GM21360 (cell line): ENCODE measurements around the gene SCARB2.
A peak's percentile ranks its signal among the peaks of the same experiment; 100 is the strongest.

ENCODE experiments used
- ATAC-seq: cut with Tn5 transposase; IDR thresholded peaks from one replicate; pipeline ENCODE4 v1.9.1; 2021; ENCODE audit warnings: mild to moderate bottlenecking, moderate library complexity; ENCODE audit not compliant: unreplicated experiment

SCARB2 gene

GRCh38 chr4:76200771-76201231 is 12.8 kb downstream of the SCARB2 start:
- ATAC-seq = no peak

DNA sequence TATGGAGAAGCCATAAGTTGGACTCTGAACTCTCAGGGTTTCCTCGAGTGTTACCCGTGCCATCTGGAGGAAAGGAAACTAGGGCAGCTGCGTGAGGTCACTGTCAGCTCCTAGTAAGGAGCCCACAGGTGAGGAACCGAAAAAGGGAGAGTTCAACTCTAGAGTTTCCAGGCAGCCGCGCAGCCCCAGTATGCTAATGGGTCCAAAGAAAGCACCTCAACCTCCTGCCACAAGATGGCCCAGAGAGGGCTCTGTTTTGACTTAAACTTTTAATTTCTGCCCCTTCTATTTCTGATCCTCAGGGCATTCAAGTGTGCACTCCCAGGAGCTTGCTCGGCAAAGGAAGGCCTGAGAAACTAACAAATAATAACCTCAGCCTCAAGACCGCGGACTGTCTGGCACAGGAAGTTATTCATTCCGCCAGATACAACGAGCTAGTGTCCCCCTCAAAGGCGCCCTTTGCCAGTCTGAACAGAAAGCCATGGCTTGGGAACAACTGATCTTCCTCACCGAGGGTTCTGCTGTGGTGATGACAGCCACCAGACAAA is 13.9 kb downstream of the SCARB2 start:
- peak; percentile 85 for ATAC-seq

GRCh38 chr4:76198411-76199237 is 15.0 kb downstream of the SCARB2 start:
- ATAC-seq = peak; percentile 52

DNA sequence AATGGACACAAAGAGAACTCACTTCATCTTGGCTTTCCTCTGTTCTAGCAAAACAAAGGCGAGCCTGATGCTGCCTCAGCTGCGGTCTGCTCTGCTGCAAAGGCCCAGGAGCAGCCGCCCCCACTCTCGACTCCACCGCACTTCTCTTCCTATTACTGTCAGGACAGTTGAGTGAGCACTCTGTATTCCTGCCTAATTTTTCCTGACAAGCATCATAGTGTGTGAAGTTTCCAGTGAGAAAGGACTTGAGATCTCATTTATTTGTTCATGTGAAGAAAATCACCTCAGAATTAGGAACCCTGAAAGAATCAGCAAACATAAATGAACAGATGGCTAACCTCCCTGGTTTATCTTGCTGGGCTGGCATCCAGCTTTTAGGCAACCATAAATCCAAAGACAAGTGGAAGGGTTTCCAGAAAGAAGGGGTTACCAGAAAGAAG is 15.6 kb downstream of the SCARB2 start:
- no peak for ATAC-seq

DNA sequence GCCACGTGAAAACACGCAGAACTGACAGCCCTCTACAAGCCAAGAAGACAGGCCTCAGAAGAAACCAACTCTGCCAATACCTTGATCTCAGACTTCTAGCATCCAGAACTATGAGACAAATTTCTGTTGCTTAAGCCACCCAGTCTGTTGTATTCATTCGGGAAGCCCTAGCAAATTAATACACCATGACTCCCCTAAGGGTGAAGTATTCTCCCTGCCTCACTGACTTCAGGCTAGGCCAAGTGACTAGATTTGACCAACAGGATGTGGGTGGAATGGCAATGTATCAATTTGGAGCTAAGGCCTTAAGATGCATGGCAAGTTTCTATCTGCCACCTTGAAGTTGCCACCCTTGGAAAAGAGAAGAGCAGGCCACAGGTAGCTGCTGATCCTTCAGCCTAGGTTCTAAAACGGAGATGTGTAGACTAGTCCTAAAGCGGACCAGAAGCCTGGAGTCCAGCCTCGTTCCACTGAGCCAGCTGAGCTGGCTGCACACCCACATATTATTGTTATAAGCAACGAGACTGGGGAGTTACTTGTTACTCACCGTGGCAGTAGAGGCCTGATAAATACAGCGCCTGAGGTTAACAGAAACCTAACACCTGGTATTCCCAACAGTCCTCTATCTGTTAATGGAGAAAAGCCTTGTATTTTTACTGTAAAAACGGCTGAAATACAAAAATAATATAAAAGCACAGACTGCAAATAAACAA is 16.4 kb downstream of the SCARB2 start:
- no peak for ATAC-seq

GRCh38 chr4:76196376-76196775 is 17.2 kb downstream of the SCARB2 start:
- no peak for ATAC-seq

DNA sequence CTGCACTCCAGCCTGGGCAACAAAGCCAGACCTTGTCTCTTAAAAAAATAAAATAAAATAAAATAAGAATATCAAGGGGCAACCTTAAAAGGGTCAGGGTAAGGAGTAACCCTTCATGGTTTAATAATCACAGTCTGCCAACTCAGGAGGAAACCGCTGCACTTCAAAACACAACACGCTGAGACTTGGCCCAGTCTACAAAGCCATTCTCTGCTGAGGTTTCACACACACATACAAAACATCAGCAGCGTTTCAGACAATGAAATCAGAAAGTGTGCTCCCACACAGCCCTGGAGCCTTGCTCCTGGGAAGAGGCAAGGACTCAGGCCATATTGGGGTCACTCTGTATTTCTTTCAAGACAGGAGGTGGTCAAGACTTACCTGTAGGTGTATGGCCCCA is 18.3 kb downstream of the SCARB2 start:
- no peak for ATAC-seq

DNA sequence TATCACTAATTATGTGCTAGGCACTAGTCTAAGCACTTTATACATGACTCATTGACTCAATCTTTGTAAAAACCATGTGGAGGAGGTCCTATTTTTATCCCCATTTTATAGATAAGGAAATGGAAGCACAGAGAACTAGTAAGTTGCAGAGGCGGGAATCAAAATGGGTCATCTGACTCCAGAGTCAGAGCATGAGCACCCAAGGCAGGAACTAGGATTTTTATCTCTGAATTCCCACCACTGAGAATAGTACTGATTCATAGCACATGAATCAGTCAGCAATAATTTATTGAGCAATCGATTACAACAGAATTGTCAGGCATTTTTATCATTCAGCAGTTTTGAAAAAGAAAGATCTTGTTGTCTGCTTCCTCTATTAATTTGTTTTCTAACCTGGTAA is 19.3 kb downstream of the SCARB2 start:
- ATAC-seq = no peak

DNA sequence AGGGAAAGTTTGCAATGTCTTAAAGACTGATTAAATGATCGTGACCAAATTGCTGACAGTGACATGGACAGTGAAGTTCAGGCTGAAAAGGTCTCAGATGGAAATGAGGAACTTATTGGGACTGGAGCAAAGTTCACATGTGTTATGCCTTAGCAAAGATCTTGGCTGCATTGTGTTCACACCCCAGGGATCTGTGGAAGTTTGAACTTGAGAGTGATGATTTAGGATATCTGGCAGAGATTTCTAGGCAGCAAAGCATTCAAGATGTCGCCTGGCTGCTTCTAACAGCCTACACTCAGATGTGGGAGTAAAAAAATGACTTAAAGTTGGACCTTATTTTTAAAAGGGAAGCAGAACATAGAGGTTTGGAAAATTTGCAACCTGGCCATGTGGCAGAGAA is 21.4 kb downstream of the SCARB2 start:
- ATAC-seq = no peak

- ATAC-seq = no peak
Measured at GRCh38 chr4:76188557-76188956, 25.1 kb downstream of the SCARB2 start.

- no peak for ATAC-seq
Measured at GRCh38 chr4:76188149-76188548, 25.5 kb downstream of the SCARB2 start.

- ATAC-seq = no peak
Measured at GRCh38 chr4:76187152-76187551, 26.5 kb downstream of the SCARB2 start.

- ATAC-seq = no peak
Measured at GRCh38 chr4:76182463-76182862, 31.2 kb downstream of the SCARB2 start.

- ATAC-seq = no peak
Measured at GRCh38 chr4:76179398-76180318, 34.0 kb downstream of the SCARB2 start.

DNA sequence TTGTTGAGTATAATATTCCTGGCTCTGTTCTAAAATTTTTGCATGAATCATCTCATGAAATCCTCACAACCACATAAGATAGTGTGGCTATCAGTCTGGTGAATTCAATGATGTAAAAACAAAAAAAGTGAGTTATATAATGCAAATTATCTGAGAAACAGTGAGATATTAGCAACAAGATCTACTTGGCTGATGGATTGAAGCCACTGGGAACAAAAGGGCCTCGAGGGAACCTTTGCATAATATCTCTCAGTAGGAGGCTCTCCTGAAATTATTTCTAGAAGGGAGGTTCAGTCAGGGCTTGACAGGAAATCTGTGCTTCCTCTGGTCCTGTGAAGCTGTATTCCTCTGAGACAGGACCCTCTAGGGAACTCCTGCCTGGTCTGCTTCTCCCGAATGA is 35.3 kb downstream of the SCARB2 start:
- no peak for ATAC-seq

DNA sequence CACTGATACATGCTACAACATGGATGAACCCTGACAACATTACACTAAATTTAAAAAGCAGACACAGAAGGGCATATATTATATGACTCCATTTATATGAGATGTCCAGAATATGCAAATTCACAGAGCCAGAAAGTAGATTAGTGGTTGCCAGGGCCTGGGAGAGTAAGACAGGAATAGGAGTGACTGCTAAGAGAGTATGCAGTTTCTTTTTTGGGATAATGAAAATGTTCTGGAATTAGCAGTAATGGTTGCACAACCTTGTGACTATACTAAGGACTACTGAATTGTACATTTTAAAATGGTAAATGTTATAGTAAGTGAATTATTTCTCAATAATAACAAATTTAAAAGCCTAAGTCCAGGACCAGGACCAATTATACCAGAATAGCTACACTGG is 35.9 kb downstream of the SCARB2 start:
- no peak for ATAC-seq

DNA sequence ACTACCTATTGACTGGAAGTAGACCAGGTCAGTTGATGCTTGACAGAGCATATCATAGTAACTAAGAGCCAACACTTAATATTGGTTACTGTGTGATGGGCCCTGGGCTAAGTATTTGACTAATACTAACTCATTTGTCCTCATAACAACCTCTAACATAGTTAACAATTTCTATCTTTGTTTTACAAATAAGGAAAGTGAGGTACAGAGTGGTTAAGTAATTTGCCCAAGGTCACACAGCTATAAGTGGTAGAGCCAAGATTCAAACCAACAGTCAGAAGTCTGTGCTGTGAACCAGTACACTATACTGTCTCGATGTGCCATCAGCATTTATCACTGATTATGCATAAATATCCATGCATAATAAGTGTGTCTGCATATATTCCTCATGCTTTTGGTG is 38.3 kb downstream of the SCARB2 start:
- ATAC-seq = no peak

GRCh38 chr4:76174216-76174615 is 39.4 kb downstream of the SCARB2 start:
- ATAC-seq = no peak

- ATAC-seq = no peak
Measured at GRCh38 chr4:76168688-76169087, 44.9 kb downstream of the SCARB2 start.

- ATAC-seq = no peak
Measured at GRCh38 chr4:76166480-76166879, 47.1 kb downstream of the SCARB2 start.

DNA sequence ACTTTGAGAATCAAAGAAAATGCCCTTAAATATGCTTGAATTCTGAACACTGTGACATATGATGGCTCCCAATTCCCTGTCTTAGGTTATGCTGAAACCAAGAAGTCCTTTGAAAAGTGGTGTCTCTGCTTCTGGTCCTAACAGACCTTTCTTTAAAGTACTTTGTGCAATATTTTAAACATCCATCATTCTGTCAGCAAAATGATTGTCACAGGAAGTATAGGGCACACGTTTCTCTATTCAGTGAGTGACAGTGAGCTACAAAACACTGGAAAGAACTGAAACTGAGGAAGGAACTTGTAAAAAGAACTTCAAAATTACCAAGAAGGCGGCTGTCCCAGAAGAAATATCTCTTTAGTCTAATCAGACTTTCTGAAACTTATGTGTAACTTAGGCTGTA is 53.3 kb downstream of the SCARB2 start:
- ATAC-seq = no peak
